GM12878 (cell line): Measurements from ENCODE around the gene MYO15B. TPM values are rescaled to one million over a fixed set of nuclear protein-coding genes. Genes with fewer than 3 reads are reported as not detected.

Experiments
- CHD2 ChIP-seq: IDR thresholded peaks from 2 replicates; pipeline ENCODE4 v1.6.1; 2011; ENCODE audit warnings: low read depth, low read length, improper control_type of control experiment, borderline replicate concordance
- EGR1 ChIP-seq, 2 experiments: IDR thresholded peaks; 1 replicate in 1 of 2; 2 replicates in 1 of 2; pipeline ENCODE4 v1.6.1; 2011 to 2012; ENCODE audit warnings: low read depth in 2 of 2, low read length in 2 of 2, borderline replicate concordance in 1 of 2, mild to moderate bottlenecking in 1 of 2, moderate library complexity in 1 of 2
- ESRRA ChIP-seq: IDR thresholded peaks from 2 replicates; pipeline ENCODE4 v1.6.1; 2012; ENCODE audit warnings: mild to moderate bottlenecking, low read length, improper control_type of control experiment
- LARP7 ChIP-seq: fragments of 450-650 bp; IDR thresholded peaks from 2 replicates; pipeline ENCODE4 v1.6.1; 2017; ENCODE audit warnings: mild to moderate bottlenecking
- NR2F1 ChIP-seq: fragments of 450-650 bp; conservative IDR thresholded peaks from 2 replicates; pipeline ENCODE4 v1.6.1; 2017; ENCODE audit warnings: mild to moderate bottlenecking
- PAX8 ChIP-seq: fragments of 450-650 bp; IDR thresholded peaks from 2 replicates; pipeline ENCODE4 v1.6.1; 2017; ENCODE audit warnings: mild to moderate bottlenecking, moderate library complexity
- RAD21 ChIP-seq: IDR thresholded peaks from 2 replicates; pipeline ENCODE4 v1.6.1; 2011; ENCODE audit warnings: mild to moderate bottlenecking, low read depth, low read length, moderate library complexity; ENCODE audit not compliant: insufficient read depth
- RELA ChIP-seq: fragments of 450-650 bp; IDR thresholded peaks from 2 replicates; pipeline ENCODE4 v1.8.0; 2014; ENCODE audit warnings: borderline replicate concordance; ENCODE audit not compliant: partially characterized antibody
- SPI1 ChIP-seq: IDR thresholded peaks from 2 replicates; pipeline ENCODE4 v1.6.1; 2011; ENCODE audit warnings: low read depth, mild to moderate bottlenecking, low read length, moderate library complexity, borderline replicate concordance; ENCODE audit not compliant: insufficient read depth
- SREBF2 ChIP-seq: IDR thresholded peaks from 2 replicates; pipeline ENCODE4 v1.6.1; 2012; ENCODE audit warnings: mild to moderate bottlenecking, low read length
- STAT1 ChIP-seq: fragments of 450-650 bp; conservative IDR thresholded peaks from 2 replicates; pipeline ENCODE4 v1.6.1; 2014; ENCODE audit warnings: antibody characterized with exemption, mild to moderate bottlenecking
- STAT3 ChIP-seq: IDR thresholded peaks from 2 replicates; pipeline ENCODE4 v1.6.1; 2011; ENCODE audit warnings: low read depth, low read length, improper control_type of control experiment
- TCF12 ChIP-seq: IDR thresholded peaks from 2 replicates; pipeline ENCODE4 v1.6.1; 2011; ENCODE audit warnings: low read depth, mild to moderate bottlenecking, low read length
- TCF3 ChIP-seq: IDR thresholded peaks from 2 replicates; pipeline ENCODE4 v1.6.1; 2012; ENCODE audit warnings: low read depth, mild to moderate bottlenecking, low read length, borderline replicate concordance; ENCODE audit not compliant: insufficient read depth
- polyA plus RNA-seq, 11 experiments: library from polyadenylated mRNA; depleted of rRNA in 4 of 11; unstranded in 6 of 11; stranded (reverse) in 5 of 11; fragments of >200 nt; fragmentation: Nextera tagmentation in 4 of 11; fragmentation: Illumina TruSeq in 1 of 11; extraction: Ambion mirVana in 4 of 11; extraction: Trizol in 1 of 11; gene quantifications; 1 replicate in 1 of 11; 2 replicates in 10 of 11; pipeline versions ENCODE4 v1.2.1 to v1.2.3, GENCODE V29; 2011 to 2016; ENCODE audit warnings: inconsistent platforms in 2 of 11, missing spikeins in 2 of 11, low read depth in 1 of 11
- total RNA-seq, 4 experiments: library from RNA; depleted of rRNA in 3 of 4; stranded (reverse); fragments of >200 nt in 3 of 4; fragmentation: Illumina TruSeq in 1 of 4; extraction: Trizol in 1 of 4; gene quantifications; 2 replicates each; pipeline versions ENCODE4 v1.2.1 to v1.2.3, GENCODE V29; 2013 to 2021
- TF ChIP-seq, protein P1 (sequence below): IDR thresholded peaks from 2 replicates; pipeline ENCODE4 v1.6.1; 2012; ENCODE audit warnings: mild to moderate bottlenecking, low read depth, low read length
- TF ChIP-seq, protein P2 (sequence below): fragments of 450-650 bp; IDR thresholded peaks from 2 replicates; pipeline ENCODE4 v1.6.1; 2017; ENCODE audit warnings: antibody characterized with exemption, mild to moderate bottlenecking, moderate library complexity
- TF ChIP-seq, protein P3 (sequence below): IDR thresholded peaks from 2 replicates; pipeline ENCODE4 v1.6.1; 2011; ENCODE audit warnings: mild to moderate bottlenecking, low read depth, low read length, moderate library complexity; ENCODE audit not compliant: insufficient replicate concordance
- TF ChIP-seq, protein P4 (sequence below): fragments of 450-650 bp; formaldehyde crosslinking; IDR thresholded peaks from 2 replicates; pipeline ENCODE4 v1.4.0; 2022; ENCODE audit warnings: mild to moderate bottlenecking, moderate library complexity

The MYO15B gene
- total and polyA plus RNA-seq, 10 of the 15 experiments (the other 5 are each of a cell fraction or from before 2014, with no cell fraction given): 0.67 to 15.4 (median 2.3) TPM; not detected in 1

DNA sequence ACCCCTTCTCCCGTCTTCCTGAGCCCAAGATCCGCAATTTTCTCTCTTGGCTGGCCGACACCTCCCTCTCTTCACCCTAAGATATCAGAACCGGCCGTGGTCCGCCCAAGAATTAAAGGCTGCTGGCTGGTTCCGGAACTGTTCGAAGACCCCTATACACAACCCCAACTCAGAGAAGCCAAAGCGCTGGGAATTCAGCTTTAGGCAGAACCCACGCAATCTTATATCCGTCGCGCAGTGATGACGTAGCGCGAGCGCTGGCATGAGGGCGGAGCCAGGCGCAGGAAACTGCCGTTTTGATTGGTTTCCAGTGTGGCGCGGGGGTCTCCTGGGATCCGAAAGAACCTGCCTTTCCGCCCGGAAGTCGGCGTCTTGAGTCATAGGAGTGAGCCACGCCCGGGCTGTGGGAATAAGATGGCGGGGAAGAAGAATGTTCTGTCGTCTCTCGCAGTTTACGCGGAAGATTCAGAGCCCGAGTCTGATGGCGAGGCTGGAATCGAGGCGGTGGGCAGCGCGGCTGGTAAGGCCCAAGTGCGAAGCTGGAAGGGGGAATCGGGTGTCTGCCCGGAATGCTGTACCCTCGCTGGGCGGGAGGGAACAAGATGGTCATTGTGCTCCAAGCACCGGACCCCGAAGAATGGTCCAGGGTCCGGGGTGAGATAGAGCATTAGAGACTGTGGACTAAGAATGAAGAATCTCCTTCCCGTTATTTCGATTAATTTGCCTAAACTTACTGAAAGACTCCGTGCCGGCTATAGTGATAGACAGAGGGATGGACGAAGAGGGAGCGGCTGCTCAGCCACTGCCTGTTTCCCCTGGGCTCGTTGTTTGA is 79.6 kb downstream of the MYO15B start, which contains the start of the genes RECQL5 and SAP30BP (continued):
- TF ChIP-seq, protein P1, sequence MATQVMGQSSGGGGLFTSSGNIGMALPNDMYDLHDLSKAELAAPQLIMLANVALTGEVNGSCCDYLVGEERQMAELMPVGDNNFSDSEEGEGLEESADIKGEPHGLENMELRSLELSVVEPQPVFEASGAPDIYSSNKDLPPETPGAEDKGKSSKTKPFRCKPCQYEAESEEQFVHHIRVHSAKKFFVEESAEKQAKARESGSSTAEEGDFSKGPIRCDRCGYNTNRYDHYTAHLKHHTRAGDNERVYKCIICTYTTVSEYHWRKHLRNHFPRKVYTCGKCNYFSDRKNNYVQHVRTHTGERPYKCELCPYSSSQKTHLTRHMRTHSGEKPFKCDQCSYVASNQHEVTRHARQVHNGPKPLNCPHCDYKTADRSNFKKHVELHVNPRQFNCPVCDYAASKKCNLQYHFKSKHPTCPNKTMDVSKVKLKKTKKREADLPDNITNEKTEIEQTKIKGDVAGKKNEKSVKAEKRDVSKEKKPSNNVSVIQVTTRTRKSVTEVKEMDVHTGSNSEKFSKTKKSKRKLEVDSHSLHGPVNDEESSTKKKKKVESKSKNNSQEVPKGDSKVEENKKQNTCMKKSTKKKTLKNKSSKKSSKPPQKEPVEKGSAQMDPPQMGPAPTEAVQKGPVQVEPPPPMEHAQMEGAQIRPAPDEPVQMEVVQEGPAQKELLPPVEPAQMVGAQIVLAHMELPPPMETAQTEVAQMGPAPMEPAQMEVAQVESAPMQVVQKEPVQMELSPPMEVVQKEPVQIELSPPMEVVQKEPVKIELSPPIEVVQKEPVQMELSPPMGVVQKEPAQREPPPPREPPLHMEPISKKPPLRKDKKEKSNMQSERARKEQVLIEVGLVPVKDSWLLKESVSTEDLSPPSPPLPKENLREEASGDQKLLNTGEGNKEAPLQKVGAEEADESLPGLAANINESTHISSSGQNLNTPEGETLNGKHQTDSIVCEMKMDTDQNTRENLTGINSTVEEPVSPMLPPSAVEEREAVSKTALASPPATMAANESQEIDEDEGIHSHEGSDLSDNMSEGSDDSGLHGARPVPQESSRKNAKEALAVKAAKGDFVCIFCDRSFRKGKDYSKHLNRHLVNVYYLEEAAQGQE: no peak
- TF ChIP-seq RAD21 (no peak), SPI1 (no peak), NR2F1 (no peak), RELA (no peak), EGR1 (IDR thresholded peaks at IDR 0.05; ENCODE audit: borderline replicate concordance in 1 of 2, low read depth in 2 of 2, low read length in 2 of 2) (peak in 1 of 2 experiments; percentile 72; a peak in 2 of 3 replicates), TCF3 (no peak), SREBF2 (no peak), LARP7 (peak; percentile 55; the same call in 1 of the 2 replicates), ESRRA (no peak), STAT1 (no peak), CHD2 (peak; percentile 70; the same call in 1 of the 2 replicates), TCF12 (0 out of 2 replicates have a peak, but pooled peaks have one; percentile 11), STAT3 (no peak), PAX8 (no peak)
- TF ChIP-seq, protein P2, sequence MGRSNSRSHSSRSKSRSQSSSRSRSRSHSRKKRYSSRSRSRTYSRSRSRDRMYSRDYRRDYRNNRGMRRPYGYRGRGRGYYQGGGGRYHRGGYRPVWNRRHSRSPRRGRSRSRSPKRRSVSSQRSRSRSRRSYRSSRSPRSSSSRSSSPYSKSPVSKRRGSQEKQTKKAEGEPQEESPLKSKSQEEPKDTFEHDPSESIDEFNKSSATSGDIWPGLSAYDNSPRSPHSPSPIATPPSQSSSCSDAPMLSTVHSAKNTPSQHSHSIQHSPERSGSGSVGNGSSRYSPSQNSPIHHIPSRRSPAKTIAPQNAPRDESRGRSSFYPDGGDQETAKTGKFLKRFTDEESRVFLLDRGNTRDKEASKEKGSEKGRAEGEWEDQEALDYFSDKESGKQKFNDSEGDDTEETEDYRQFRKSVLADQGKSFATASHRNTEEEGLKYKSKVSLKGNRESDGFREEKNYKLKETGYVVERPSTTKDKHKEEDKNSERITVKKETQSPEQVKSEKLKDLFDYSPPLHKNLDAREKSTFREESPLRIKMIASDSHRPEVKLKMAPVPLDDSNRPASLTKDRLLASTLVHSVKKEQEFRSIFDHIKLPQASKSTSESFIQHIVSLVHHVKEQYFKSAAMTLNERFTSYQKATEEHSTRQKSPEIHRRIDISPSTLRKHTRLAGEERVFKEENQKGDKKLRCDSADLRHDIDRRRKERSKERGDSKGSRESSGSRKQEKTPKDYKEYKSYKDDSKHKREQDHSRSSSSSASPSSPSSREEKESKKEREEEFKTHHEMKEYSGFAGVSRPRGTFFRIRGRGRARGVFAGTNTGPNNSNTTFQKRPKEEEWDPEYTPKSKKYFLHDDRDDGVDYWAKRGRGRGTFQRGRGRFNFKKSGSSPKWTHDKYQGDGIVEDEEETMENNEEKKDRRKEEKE: no peak
- TF ChIP-seq, protein P3, sequence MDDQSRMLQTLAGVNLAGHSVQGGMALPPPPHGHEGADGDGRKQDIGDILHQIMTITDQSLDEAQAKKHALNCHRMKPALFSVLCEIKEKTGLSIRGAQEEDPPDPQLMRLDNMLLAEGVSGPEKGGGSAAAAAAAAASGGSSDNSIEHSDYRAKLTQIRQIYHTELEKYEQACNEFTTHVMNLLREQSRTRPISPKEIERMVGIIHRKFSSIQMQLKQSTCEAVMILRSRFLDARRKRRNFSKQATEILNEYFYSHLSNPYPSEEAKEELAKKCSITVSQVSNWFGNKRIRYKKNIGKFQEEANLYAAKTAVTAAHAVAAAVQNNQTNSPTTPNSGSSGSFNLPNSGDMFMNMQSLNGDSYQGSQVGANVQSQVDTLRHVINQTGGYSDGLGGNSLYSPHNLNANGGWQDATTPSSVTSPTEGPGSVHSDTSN: no peak
- TF ChIP-seq, protein P4, sequence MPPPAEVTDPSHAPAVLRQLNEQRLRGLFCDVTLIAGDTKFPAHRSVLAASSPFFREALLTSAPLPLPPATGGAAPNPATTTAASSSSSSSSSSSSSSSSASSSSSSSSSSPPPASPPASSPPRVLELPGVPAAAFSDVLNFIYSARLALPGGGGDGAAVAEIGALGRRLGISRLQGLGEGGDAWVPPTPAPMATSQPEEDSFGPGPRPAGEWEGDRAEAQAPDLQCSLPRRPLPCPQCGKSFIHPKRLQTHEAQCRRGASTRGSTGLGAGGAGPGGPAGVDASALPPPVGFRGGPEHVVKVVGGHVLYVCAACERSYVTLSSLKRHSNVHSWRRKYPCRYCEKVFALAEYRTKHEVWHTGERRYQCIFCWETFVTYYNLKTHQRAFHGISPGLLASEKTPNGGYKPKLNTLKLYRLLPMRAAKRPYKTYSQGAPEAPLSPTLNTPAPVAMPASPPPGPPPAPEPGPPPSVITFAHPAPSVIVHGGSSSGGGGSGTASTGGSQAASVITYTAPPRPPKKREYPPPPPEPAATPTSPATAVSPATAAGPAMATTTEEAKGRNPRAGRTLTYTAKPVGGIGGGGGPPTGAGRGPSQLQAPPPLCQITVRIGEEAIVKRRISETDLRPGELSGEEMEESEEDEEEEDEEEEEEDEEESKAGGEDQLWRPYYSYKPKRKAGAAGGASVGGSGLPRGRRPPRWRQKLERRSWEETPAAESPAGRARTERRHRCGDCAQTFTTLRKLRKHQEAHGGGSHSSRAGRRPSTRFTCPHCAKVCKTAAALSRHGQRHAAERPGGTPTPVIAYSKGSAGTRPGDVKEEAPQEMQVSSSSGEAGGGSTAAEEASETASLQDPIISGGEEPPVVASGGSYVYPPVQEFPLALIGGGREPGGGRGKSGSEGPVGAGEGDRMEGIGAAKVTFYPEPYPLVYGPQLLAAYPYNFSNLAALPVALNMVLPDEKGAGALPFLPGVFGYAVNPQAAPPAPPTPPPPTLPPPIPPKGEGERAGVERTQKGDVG: no peak
